Measurements from ENCODE around the gene KRTAP19-1. TPM values are rescaled to one million over a fixed set of nuclear protein-coding genes. Genes with fewer than 3 reads are reported as not detected.

Gene KRTAP19-1
- total and polyA plus RNA-seq, 2 of the 8 experiments (the other 6 are each of a cell fraction or from before 2014, with no cell fraction given), result not detected

- ChIA-PET POLR2A (ENCODE audit: partially characterized antibody) (no interaction called here), CTCF (ENCODE audit: partially characterized antibody) (interaction anchor here (0.6 to 1.8 kb wide), 2 partner anchors 14 to 1610 kb away, joined by 4 to 7 read pairs; no protein-coding TSS in a partner anchor)
- Histone ChIP-seq H2BK5ac (ENCODE audit: low read depth, low read length) (no peak within 1 kb of the TSS), H3K36me3 (ENCODE audit: control insufficient read depth in 2 of 4, insufficient read depth in 4 of 4, low read length in 3 of 4) (no peaks in the 10 kb centered on the region), H3K4me2 (ENCODE audit: insufficient read depth in 1 of 2, low read depth in 2 of 2, low read length in 2 of 2) (no peak within 1 kb of the TSS), H2BK20ac (ENCODE audit: low read length) (no peak within 1 kb of the TSS), H2BK12ac (ENCODE audit: low read depth, low read length) (no peak within 1 kb of the TSS), H4K5ac (ENCODE audit: insufficient read length, low read depth, low read length) (no peak within 1 kb of the TSS), H2AK5ac (ENCODE audit: low read depth, low read length) (no peak within 1 kb of the TSS), H3K18ac (ENCODE audit: extremely low read depth, low read length) (no peak within 1 kb of the TSS), H3K4me1 (replicated peaks in 1 of 4; ENCODE audit: control insufficient read depth in 3 of 4, insufficient read depth in 4 of 4, low read length in 3 of 4) (no peaks in the 10 kb centered on the region), H3K4ac (replicated peaks; ENCODE audit: insufficient read length, low read depth, low read length) (no peak within 1 kb of the TSS), H3K23me2 (ENCODE audit: low read depth, low read length) (no peaks in the 10 kb centered on the region), H3K27me3 (replicated peaks in 1 of 4; ENCODE audit: control insufficient read depth in 3 of 4, extremely low read depth in 1 of 4, insufficient read depth in 3 of 4, low read length in 3 of 4) (no peaks in the 10 kb centered on the region), H3K14ac (ENCODE audit: insufficient read length) (no peak within 1 kb of the TSS), H4K91ac (replicated peaks; ENCODE audit: insufficient read length, low read length) (no peak within 1 kb of the TSS), H2BK120ac (replicated peaks; ENCODE audit: low read depth, low read length) (no peak within 1 kb of the TSS), H4K8ac (ENCODE audit: extremely low read depth, insufficient read depth, low read length) (no peak within 1 kb of the TSS), H3K9ac (replicated peaks in 1 of 4; ENCODE audit: extremely low read depth in 1 of 4, low read depth in 3 of 4, low read length in 3 of 4) (no peak within 1 kb of the TSS), H3K56ac (replicated peaks; ENCODE audit: insufficient read length, low read depth, low read length) (no peak within 1 kb of the TSS), H3K79me2 (ENCODE audit: control insufficient read depth in 1 of 2, insufficient read depth in 2 of 2, low read length in 2 of 2) (no peaks in the 10 kb centered on the region), H3K23ac (ENCODE audit: insufficient read length) (no peak within 1 kb of the TSS), H2AFZ (ENCODE audit: low read length) (no peak within 1 kb of the TSS), H3K27ac (ENCODE audit: low read depth, low read length) (no peak within 1 kb of the TSS), H2BK15ac (ENCODE audit: low read length) (no peak within 1 kb of the TSS), H3K4me3 (ENCODE audit: extremely low read depth in 1 of 4, insufficient read depth in 2 of 4, low read depth in 3 of 4, low read length in 4 of 4) (no peak within 1 kb of the TSS), H3K79me1 (ENCODE audit: low read depth, low read length) (no peaks in the 10 kb centered on the region), H3K9me3 (ENCODE audit: insufficient read depth in 2 of 2, low read depth in 1 of 2, low read length in 1 of 2) (peaks cover 3 to 9% of the 10 kb centered on the region in 2 experiments; a peak in 3 of 4 replicates), H4K20me1 (replicated peaks in 1 of 2; ENCODE audit: control insufficient read depth in 1 of 2, insufficient read depth in 2 of 2, low read length in 2 of 2) (no peaks in the 10 kb centered on the region)
- TF ChIP-seq CEBPB (IDR thresholded peaks at IDR 0.05; ENCODE audit: low read depth, low read length) (0 out of 2 replicates have a peak, but pooled peaks have one; percentile 3), CHD2 (IDR thresholded peaks at IDR 0.05; ENCODE audit: low read length) (no peak)
- no peak for DNase-seq (ENCODE audit: low read depth in 1 of 2, low spot score in 2 of 2)
- FAIRE-seq, result no peak
- 93% methylated on average over 2 of the region's 2 CpGs; no CpG with 5 or more reads in 1 of the 2 experiments for WGBS, 2 experiments (ENCODE audit: extremely low coverage in 1 of 2, insufficient coverage in 1 of 2, insufficient read length in 1 of 2, insufficient replicate concordance in 2 of 2, low coverage in 1 of 2, low lambda C conversion rate in 2 of 2, missing lambda C conversion rate in 1 of 2)
These were observed 11.8 kb upstream of the KRTAP19-1 start, which contains the start of gene KRTAP19-3 for GRCh38 chr21:30491963-30492428. KRTAP19-3 (minus strand) TSS chr21:30492013; CDS start chr21:30491957, 56 bp downstream.
